ENCODE data around the gene LTA.

- TF ChIP-seq CTCF (IDR thresholded peaks at IDR 0.05): no peak
- TF ChIP-seq POLR2A (IDR thresholded peaks at IDR 0.05): no peak
Observed at GRCh38 chr6:31559606-31559957, 12.5 kb upstream of the LTA start.

All from uterus (tissue), 2 donors.